ENCODE data around the gene SRC.

DNA sequence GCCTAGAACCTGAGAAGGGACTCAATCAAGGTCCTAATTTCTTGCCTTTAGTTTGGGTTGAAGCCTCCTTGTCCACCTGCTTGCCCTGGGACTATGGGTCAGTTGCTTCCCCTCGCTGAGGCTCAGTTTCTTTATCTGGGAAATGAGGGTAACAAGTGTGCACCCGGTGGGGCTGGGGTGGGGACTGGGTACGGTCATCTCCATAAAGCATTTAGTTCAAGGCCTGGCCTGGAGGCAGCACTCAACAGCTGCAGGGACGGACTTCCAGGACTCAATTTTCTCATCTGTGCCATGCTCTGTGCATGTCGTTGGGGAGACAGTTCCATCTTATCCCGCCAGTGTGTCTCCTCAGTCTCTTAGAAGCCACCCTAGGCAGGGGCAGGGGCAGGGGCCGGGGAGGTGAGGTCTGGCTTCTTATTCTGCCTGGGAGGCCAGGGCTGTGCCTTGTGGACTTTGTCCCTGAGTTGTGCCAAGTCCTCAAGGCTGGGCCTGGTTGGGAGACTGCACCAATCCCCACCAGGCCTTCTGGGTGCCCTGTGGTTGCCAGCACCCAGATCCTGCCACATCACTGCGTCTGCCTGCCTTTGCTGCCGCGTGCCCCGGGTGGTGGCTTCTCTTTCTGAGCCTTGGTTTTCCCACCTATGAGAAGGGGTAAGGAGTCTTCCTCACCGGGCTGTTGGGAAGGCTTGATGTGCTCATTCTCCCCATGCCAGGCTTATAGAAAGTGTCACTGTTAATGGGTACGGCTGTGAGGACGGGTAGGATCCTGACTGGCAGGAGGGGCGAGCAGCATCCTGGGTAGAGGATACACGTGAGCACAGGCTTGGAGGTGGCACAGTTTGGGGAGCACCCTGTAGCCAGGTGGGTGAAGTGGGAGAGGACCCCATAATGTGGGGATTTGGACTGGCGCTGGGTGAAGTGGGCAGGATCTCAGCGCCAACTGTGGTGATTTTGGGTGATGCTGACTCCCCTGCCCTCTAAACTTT lies 8.6 kb downstream of the SRC start:
- TF ChIP-seq, protein P1, sequence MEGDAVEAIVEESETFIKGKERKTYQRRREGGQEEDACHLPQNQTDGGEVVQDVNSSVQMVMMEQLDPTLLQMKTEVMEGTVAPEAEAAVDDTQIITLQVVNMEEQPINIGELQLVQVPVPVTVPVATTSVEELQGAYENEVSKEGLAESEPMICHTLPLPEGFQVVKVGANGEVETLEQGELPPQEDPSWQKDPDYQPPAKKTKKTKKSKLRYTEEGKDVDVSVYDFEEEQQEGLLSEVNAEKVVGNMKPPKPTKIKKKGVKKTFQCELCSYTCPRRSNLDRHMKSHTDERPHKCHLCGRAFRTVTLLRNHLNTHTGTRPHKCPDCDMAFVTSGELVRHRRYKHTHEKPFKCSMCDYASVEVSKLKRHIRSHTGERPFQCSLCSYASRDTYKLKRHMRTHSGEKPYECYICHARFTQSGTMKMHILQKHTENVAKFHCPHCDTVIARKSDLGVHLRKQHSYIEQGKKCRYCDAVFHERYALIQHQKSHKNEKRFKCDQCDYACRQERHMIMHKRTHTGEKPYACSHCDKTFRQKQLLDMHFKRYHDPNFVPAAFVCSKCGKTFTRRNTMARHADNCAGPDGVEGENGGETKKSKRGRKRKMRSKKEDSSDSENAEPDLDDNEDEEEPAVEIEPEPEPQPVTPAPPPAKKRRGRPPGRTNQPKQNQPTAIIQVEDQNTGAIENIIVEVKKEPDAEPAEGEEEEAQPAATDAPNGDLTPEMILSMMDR (IDR thresholded peaks at IDR 0.05), result no peak
- TF ChIP-seq POLR2A (IDR thresholded peaks at IDR 0.05; ENCODE audit: low read depth) (no peak), EP300 (IDR thresholded peaks at IDR 0.05) (no peak), POLR2AphosphoS5 (IDR thresholded peaks at IDR 0.05) (no peak)

Data from esophagus muscularis mucosa (tissue), 4 donors.